H1 (cell line): ENCODE measurements around the gene SPEF2. TPM values are rescaled to one million over a fixed set of nuclear protein-coding genes. Genes with fewer than 3 reads are reported as not detected.

Experiments used
- CTCF ChIA-PET: fragments of 300-600 bp; sonication (Branson Sonifier 250); formaldehyde crosslinking; loops from one replicate; lab custom pipeline; 2021; ENCODE audit not compliant: partially characterized antibody; lab: Charles Lee
- POLR2A ChIA-PET: fragments of 300-600 bp; sonication (Branson Sonifier 250); formaldehyde crosslinking; loops from one replicate; lab custom pipeline; 2021; ENCODE audit warnings: inconsistent platforms; ENCODE audit not compliant: partially characterized antibody; lab: Charles Lee
- DNase-seq, 2 experiments: peaks; one replicate each; pipeline versions ENCODE4 v3.0.0 to v3.0.0-alpha.2; 2010 to 2022; ENCODE audit warnings: low spot score in 2 of 2, low read depth in 1 of 2, mixed read lengths in 1 of 2
- FAIRE-seq: peaks from 2 replicates; lab custom pipeline; 2011; peaks lifted over from hg19 to GRCh38; lab: Jason Lieb, UNC
- H2AFZ ChIP-seq: 2 replicates; pipeline ENCODE4 v1.8.1; 2012; ENCODE audit warnings: low read length, inconsistent platforms
- H2AK5ac ChIP-seq: 2 replicates; pipeline ENCODE4 v1.6.1; 2013; ENCODE audit warnings: low read depth, low read length
- H2BK120ac ChIP-seq: replicated peaks from 2 replicates; pipeline ENCODE3; 2013; ENCODE audit warnings: low read depth, low read length, inconsistent platforms
- H2BK12ac ChIP-seq: 2 replicates; pipeline ENCODE4 v1.6.1; 2013; ENCODE audit warnings: low read depth, low read length
- H2BK15ac ChIP-seq: 2 replicates; pipeline ENCODE4 v1.6.1; 2013; ENCODE audit warnings: low read length
- H2BK20ac ChIP-seq: 2 replicates; pipeline ENCODE4 v1.6.1; 2013; ENCODE audit warnings: low read length
- H2BK5ac ChIP-seq: 2 replicates; pipeline ENCODE4 v1.6.1; 2013; ENCODE audit warnings: low read depth, low read length
- H3K14ac ChIP-seq: 2 replicates; pipeline ENCODE4 v1.6.1; 2013; ENCODE audit warnings: inconsistent platforms; ENCODE audit not compliant: insufficient read length
- H3K18ac ChIP-seq: 2 replicates; pipeline ENCODE4 v1.6.1; 2013; ENCODE audit warnings: low read length; ENCODE audit errors: extremely low read depth
- H3K23ac ChIP-seq: 2 replicates; pipeline ENCODE4 v1.6.1; 2013; ENCODE audit warnings: inconsistent platforms; ENCODE audit not compliant: insufficient read length
- H3K23me2 ChIP-seq: 2 replicates; pipeline ENCODE4 v1.6.1; 2013; ENCODE audit warnings: low read depth, low read length
- H3K27ac ChIP-seq: 2 replicates; pipeline ENCODE4 v1.6.1; 2011; ENCODE audit warnings: low read depth, low read length, inconsistent platforms
- H3K27me3 ChIP-seq, 4 experiments: replicated peaks in 1 of 4; 1 replicate in 1 of 4; 2 replicates in 3 of 4; pipeline versions ENCODE4 v1.6.1 to v1.8.1; 2011 to 2013; ENCODE audit warnings: low read length in 3 of 4, mild to moderate bottlenecking in 3 of 4, inconsistent platforms in 2 of 4, mixed read lengths in 2 of 4, moderate library complexity in 1 of 4; ENCODE audit not compliant: control insufficient read depth in 3 of 4, insufficient read depth in 3 of 4; ENCODE audit errors: extremely low read depth in 1 of 4
- H3K36me3 ChIP-seq, 4 experiments: 2 replicates each; pipeline versions ENCODE4 v1.6.1 to v1.8.1; 2011 to 2013; ENCODE audit warnings: mild to moderate bottlenecking in 4 of 4, low read length in 3 of 4, moderate library complexity in 2 of 4, control low read depth in 1 of 4, inconsistent platforms in 1 of 4; ENCODE audit not compliant: insufficient read depth in 4 of 4, control insufficient read depth in 2 of 4
- H3K4ac ChIP-seq: replicated peaks from 2 replicates; pipeline ENCODE3; 2013; ENCODE audit warnings: low read length, low read depth, mixed read lengths, inconsistent platforms; ENCODE audit not compliant: insufficient read length
- H3K4me1 ChIP-seq, 4 experiments: replicated peaks in 1 of 4; 1 replicate in 1 of 4; 2 replicates in 3 of 4; pipeline versions ENCODE4 v1.6.1 to v1.8.1; 2011 to 2013; ENCODE audit warnings: low read length in 3 of 4, inconsistent platforms in 2 of 4, mixed read lengths in 1 of 4; ENCODE audit not compliant: insufficient read depth in 4 of 4, control insufficient read depth in 3 of 4
- H3K4me2 ChIP-seq, 2 experiments: 2 replicates each; pipeline versions ENCODE4 v1.6.1 to v1.8.1; 2011 to 2013; ENCODE audit warnings: low read depth in 2 of 2, low read length in 2 of 2, control low read depth in 1 of 2, inconsistent platforms in 1 of 2, mild to moderate bottlenecking in 1 of 2; ENCODE audit not compliant: insufficient read depth in 1 of 2
- H3K4me3 ChIP-seq, 4 experiments: fragments of 200-600, 300-600 bp in 1 of 4; sonication (generic), shearing (Covaris generic), sonication (Bioruptor Twin) in 1 of 4; 2 replicates each; pipeline versions ENCODE4 v1.5.1 to v1.8.1; 2011 to 2016; ENCODE audit warnings: low read length in 4 of 4, low read depth in 3 of 4, control low read depth in 2 of 4, inconsistent platforms in 2 of 4, mild to moderate bottlenecking in 2 of 4, mixed read lengths in 1 of 4, moderate library complexity in 1 of 4; ENCODE audit not compliant: insufficient read depth in 2 of 4; ENCODE audit errors: extremely low read depth in 1 of 4
- H3K56ac ChIP-seq: replicated peaks from 2 replicates; pipeline ENCODE3; 2013; ENCODE audit warnings: low read depth, mild to moderate bottlenecking, mixed read lengths, low read length, inconsistent platforms; ENCODE audit not compliant: insufficient read length
- H3K79me1 ChIP-seq: 2 replicates; pipeline ENCODE4 v1.6.1; 2013; ENCODE audit warnings: low read depth, low read length, control low read depth
- H3K79me2 ChIP-seq, 2 experiments: 2 replicates each; pipeline versions ENCODE4 v1.6.1 to v1.8.1; 2012 to 2013; ENCODE audit warnings: low read length in 2 of 2, mild to moderate bottlenecking in 2 of 2, inconsistent platforms in 1 of 2; ENCODE audit not compliant: insufficient read depth in 2 of 2, control insufficient read depth in 1 of 2
- H3K9ac ChIP-seq, 4 experiments: replicated peaks in 1 of 4; 1 replicate in 1 of 4; 2 replicates in 3 of 4; pipeline versions ENCODE4 v1.6.1 to v1.8.1; 2011 to 2013; ENCODE audit warnings: low read depth in 3 of 4, low read length in 3 of 4, control low read depth in 2 of 4, mild to moderate bottlenecking in 2 of 4, moderate library complexity in 2 of 4, inconsistent platforms in 1 of 4; ENCODE audit errors: extremely low read depth in 1 of 4
- H3K9me3 ChIP-seq, 2 experiments: 2 replicates each; pipeline versions ENCODE4 v1.6.1 to v1.8.1; 2012 to 2013; ENCODE audit warnings: mild to moderate bottlenecking in 2 of 2, moderate library complexity in 2 of 2, control low read depth in 1 of 2, inconsistent platforms in 1 of 2, low read depth in 1 of 2, low read length in 1 of 2, mixed read lengths in 1 of 2; ENCODE audit not compliant: insufficient read depth in 2 of 2
- H4K20me1 ChIP-seq, 2 experiments: replicated peaks in 1 of 2; 2 replicates each; pipeline versions ENCODE3 to v1.8.1; 2011 to 2013; ENCODE audit warnings: inconsistent platforms in 2 of 2, low read length in 2 of 2, mild to moderate bottlenecking in 1 of 2; ENCODE audit not compliant: insufficient read depth in 2 of 2, control insufficient read depth in 1 of 2
- H4K5ac ChIP-seq: 2 replicates; pipeline ENCODE4 v1.6.1; 2013; ENCODE audit warnings: low read length, low read depth, mixed read lengths, inconsistent platforms; ENCODE audit not compliant: insufficient read length
- H4K8ac ChIP-seq: 2 replicates; pipeline ENCODE4 v1.8.0; 2013; ENCODE audit warnings: mild to moderate bottlenecking, moderate library complexity, low read length, inconsistent platforms; ENCODE audit not compliant: insufficient read depth; ENCODE audit errors: extremely low read depth
- H4K91ac ChIP-seq: replicated peaks from 2 replicates; pipeline ENCODE3; 2013; ENCODE audit warnings: low read length, mixed read lengths, inconsistent platforms; ENCODE audit not compliant: insufficient read length
- ASH2L ChIP-seq: fragments of 200-600, 300-600 bp; sonication (generic); IDR thresholded peaks from one replicate; pipeline ENCODE4 v1.7.1; 2017; ENCODE audit warnings: low read length
- CBX5 ChIP-seq: fragments of 300-800, 300-1000 bp; sonication (generic); IDR thresholded peaks from 2 replicates; pipeline ENCODE4 v1.7.1; 2016; ENCODE audit warnings: antibody characterized with exemption, low read length, low read depth
- CBX8 ChIP-seq: fragments of 300-800, 300-1000 bp; sonication (generic); IDR thresholded peaks from 2 replicates; pipeline ENCODE4 v1.7.1; 2016; ENCODE audit warnings: low read depth, low read length, borderline replicate concordance
- EGR1 ChIP-seq: IDR thresholded peaks from 2 replicates; pipeline ENCODE4 v1.6.1; 2011; ENCODE audit warnings: low read depth, low read length, borderline replicate concordance
- KDM1A ChIP-seq: fragments of 200-600, 300-600 bp; sonication (generic); IDR thresholded peaks from 2 replicates; pipeline ENCODE4 v1.7.1; 2016; ENCODE audit warnings: mild to moderate bottlenecking, low read length, borderline replicate concordance
- NRF1 ChIP-seq: IDR thresholded peaks from 2 replicates; pipeline ENCODE4 v1.6.1; 2011; ENCODE audit warnings: mild to moderate bottlenecking, low read depth, low read length, improper control_type of control experiment
- POLR2A ChIP-seq, 2 experiments: IDR thresholded peaks; 1 replicate in 1 of 2; 2 replicates in 1 of 2; pipeline ENCODE4 v1.6.1; 2011; ENCODE audit warnings: low read depth in 2 of 2, low read length in 2 of 2, mild to moderate bottlenecking in 2 of 2; ENCODE audit errors: control extremely low read depth in 1 of 2
- RBBP5 ChIP-seq: IDR thresholded peaks from 2 replicates; pipeline ENCODE4 v1.7.1; 2012; ENCODE audit warnings: low read depth, mild to moderate bottlenecking, inconsistent platforms, low read length, moderate library complexity, borderline replicate concordance
- RFX5 ChIP-seq: IDR thresholded peaks from 2 replicates; pipeline ENCODE4 v1.6.1; 2011; ENCODE audit warnings: low read depth, low read length, improper control_type of control experiment, borderline replicate concordance
- SIN3A ChIP-seq, 2 experiments: IDR thresholded peaks in 1 of 2; conservative IDR thresholded peaks in 1 of 2; 2 replicates each; pipeline ENCODE4 v1.6.1; 2011 to 2012; ENCODE audit warnings: low read length in 2 of 2, improper control_type of control experiment in 1 of 2, low read depth in 1 of 2, mild to moderate bottlenecking in 1 of 2
- SP2 ChIP-seq: IDR thresholded peaks from 2 replicates; pipeline ENCODE4 v1.6.1; 2012; ENCODE audit warnings: mild to moderate bottlenecking, low read length, inconsistent platforms
- TAF1 ChIP-seq: IDR thresholded peaks from 2 replicates; pipeline ENCODE4 v1.6.1; 2011; ENCODE audit warnings: mild to moderate bottlenecking, low read depth, low read length
- TCF12 ChIP-seq: IDR thresholded peaks from 2 replicates; pipeline ENCODE4 v1.6.1; 2011; ENCODE audit warnings: low read depth, mild to moderate bottlenecking, low read length
- polyA plus RNA-seq, 7 experiments: library from polyadenylated mRNA; depleted of rRNA in 3 of 7; stranded (reverse) in 5 of 7; unstranded in 2 of 7; fragments of >200 nt in 5 of 7; fragments of 200-250 nt in 2 of 7; gene quantifications; 1 replicate in 5 of 7; 2 replicates in 1 of 7; 4 replicates in 1 of 7; pipeline versions ENCODE4 v1.2.1 to v1.2.3, GENCODE V29; 2011 to 2013; ENCODE audit warnings: missing spikeins in 2 of 7, mixed read lengths in 2 of 7
- total RNA-seq: library from RNA; stranded (reverse); fragmentation: NEBNext Ultra II Directional; extraction: Animal tissue kit (Norgen Biotek cat#: 25700); gene quantifications from 2 replicates; pipeline ENCODE4 v1.2.1, GENCODE V29; 2021
- TF ChIP-seq, protein P1 (sequence below), 3 experiments: IDR thresholded peaks; 1 replicate in 2 of 3; 2 replicates in 1 of 3; pipeline versions ENCODE4 v1.5.1 to v1.6.1; 2011; ENCODE audit warnings: low read length in 3 of 3, mild to moderate bottlenecking in 3 of 3, inconsistent platforms in 2 of 3, low read depth in 1 of 3, moderate library complexity in 1 of 3; ENCODE audit not compliant: insufficient read depth in 1 of 3; ENCODE audit errors: control extremely low read depth in 1 of 3

SPEF2 gene
- total and polyA plus RNA-seq, 2 of the 8 experiments (the other 6 are each of a cell fraction or from before 2014, with no cell fraction given) = 0.14 to 0.73 TPM

DNA sequence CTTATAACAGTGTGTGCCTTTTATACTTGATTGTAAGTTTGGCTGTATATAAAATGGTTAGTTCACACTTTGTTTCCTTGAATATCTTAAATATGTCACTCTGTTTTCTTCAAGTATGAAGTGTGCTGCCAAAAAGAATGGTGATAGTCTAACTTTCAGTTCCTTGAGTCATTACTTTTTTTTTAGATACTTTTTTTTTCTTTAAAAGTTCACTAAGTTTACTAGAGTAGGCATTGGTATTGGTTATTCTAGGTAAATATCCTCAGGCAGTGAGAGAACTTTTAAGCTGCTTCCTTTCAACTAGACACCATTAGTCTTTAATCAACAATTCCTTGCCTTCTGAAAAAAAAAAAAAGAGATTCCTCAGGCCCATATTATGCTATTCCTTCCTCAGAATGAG lies 41.9 kb downstream of the SPEF2 start:
- no peak overlapping the region for H2BK20ac ChIP-seq
- FAIRE-seq (no peak), DNase-seq (no peak)
- no peak overlapping the region for H4K5ac ChIP-seq
- ChIA-PET POLR2A (no interaction called here), CTCF (interaction anchor here (0.6 to 3.4 kb wide), 7 partner anchors 8 to 1171 kb away, joined by 3 to 22 read pairs (median 4); no protein-coding TSS in a partner anchor)
- H3K27ac ChIP-seq = no peak overlapping the region
- H3K56ac ChIP-seq = no peak overlapping the region
- no peaks in the 10 kb centered on the region for H3K9me3 ChIP-seq
- no peaks in the 10 kb centered on the region for H3K79me2 ChIP-seq
- H3K27me3 ChIP-seq = no peaks in the 10 kb centered on the region
- no peaks in the 10 kb centered on the region for H3K79me1 ChIP-seq
- H4K20me1 ChIP-seq = no peaks in the 10 kb centered on the region
- no peak overlapping the region for H3K18ac ChIP-seq
- peaks cover 0 to 3% (median 0%) of the 10 kb centered on the region in 4 experiments; a peak in 3 of 7 replicates for H3K4me1 ChIP-seq
- H2BK15ac ChIP-seq = no peak overlapping the region
- H3K23ac ChIP-seq = no peak overlapping the region
- no peak overlapping the region for H2BK120ac ChIP-seq
- no peak overlapping the region for H2BK5ac ChIP-seq
- H2AK5ac ChIP-seq = no peak overlapping the region
- no peak overlapping the region for H2AFZ ChIP-seq
- H3K14ac ChIP-seq = no peak overlapping the region
- no peak overlapping the region for H4K8ac ChIP-seq
- no peak overlapping the region for H3K4me2 ChIP-seq
- no peak overlapping the region for H4K91ac ChIP-seq
- H3K36me3 ChIP-seq = no peaks in the 10 kb centered on the region
- H3K23me2 ChIP-seq = no peaks in the 10 kb centered on the region
- H3K9ac ChIP-seq = no peak overlapping the region
- H3K4ac ChIP-seq = no peak overlapping the region
- H2BK12ac ChIP-seq = no peak overlapping the region
- no peak overlapping the region for H3K4me3 ChIP-seq
- TF ChIP-seq NRF1 (no peak), TAF1 (no peak), SIN3A (conservative IDR thresholded peaks at IDR 0.05 in 1 of 2, IDR thresholded peaks at IDR 0.05 in 1 of 2; ENCODE audit: low read depth in 1 of 2, low read length in 2 of 2) (no peak), KDM1A (no peak), RFX5 (no peak), POLR2A (IDR thresholded peaks at IDR 0.05; ENCODE audit: control extremely low read depth in 1 of 2, low read depth in 2 of 2, low read length in 2 of 2) (no peak), ASH2L (no peak), EGR1 (no peak), CBX5 (no peak), TCF12 (no peak), RBBP5 (no peak), SP2 (no peak), CBX8 (no peak)
- TF ChIP-seq, protein P1, sequence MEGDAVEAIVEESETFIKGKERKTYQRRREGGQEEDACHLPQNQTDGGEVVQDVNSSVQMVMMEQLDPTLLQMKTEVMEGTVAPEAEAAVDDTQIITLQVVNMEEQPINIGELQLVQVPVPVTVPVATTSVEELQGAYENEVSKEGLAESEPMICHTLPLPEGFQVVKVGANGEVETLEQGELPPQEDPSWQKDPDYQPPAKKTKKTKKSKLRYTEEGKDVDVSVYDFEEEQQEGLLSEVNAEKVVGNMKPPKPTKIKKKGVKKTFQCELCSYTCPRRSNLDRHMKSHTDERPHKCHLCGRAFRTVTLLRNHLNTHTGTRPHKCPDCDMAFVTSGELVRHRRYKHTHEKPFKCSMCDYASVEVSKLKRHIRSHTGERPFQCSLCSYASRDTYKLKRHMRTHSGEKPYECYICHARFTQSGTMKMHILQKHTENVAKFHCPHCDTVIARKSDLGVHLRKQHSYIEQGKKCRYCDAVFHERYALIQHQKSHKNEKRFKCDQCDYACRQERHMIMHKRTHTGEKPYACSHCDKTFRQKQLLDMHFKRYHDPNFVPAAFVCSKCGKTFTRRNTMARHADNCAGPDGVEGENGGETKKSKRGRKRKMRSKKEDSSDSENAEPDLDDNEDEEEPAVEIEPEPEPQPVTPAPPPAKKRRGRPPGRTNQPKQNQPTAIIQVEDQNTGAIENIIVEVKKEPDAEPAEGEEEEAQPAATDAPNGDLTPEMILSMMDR (IDR thresholded peaks at IDR 0.05; ENCODE audit: control extremely low read depth in 1 of 3, insufficient read depth in 1 of 3, low read depth in 1 of 3, low read length in 3 of 3) = no peak
